Measurements from ENCODE around the gene APOH.

The APOH gene

GRCh38 chr17:66233023-66233753 is 4.0 kb upstream of the APOH start:
- no peak overlapping the region for H3K4me3 ChIP-seq (ENCODE audit: low read length)
- no peaks in the 10 kb centered on the region for H3K4me1 ChIP-seq (ENCODE audit: control insufficient read depth, insufficient read depth, low read length)
- no peaks in the 10 kb centered on the region for H3K9me3 ChIP-seq (replicated peaks; ENCODE audit: low read length)
- H3K4me2 ChIP-seq (ENCODE audit: low read length), result no peak overlapping the region
- no peaks in the 10 kb centered on the region for H3K27me3 ChIP-seq (ENCODE audit: control insufficient read depth, insufficient read depth, low read length)
- H3K36me3 ChIP-seq (ENCODE audit: insufficient read depth, low read length), result no peaks in the 10 kb centered on the region
- H3K9ac ChIP-seq (ENCODE audit: low read depth, low read length), result no peak overlapping the region

DNA sequence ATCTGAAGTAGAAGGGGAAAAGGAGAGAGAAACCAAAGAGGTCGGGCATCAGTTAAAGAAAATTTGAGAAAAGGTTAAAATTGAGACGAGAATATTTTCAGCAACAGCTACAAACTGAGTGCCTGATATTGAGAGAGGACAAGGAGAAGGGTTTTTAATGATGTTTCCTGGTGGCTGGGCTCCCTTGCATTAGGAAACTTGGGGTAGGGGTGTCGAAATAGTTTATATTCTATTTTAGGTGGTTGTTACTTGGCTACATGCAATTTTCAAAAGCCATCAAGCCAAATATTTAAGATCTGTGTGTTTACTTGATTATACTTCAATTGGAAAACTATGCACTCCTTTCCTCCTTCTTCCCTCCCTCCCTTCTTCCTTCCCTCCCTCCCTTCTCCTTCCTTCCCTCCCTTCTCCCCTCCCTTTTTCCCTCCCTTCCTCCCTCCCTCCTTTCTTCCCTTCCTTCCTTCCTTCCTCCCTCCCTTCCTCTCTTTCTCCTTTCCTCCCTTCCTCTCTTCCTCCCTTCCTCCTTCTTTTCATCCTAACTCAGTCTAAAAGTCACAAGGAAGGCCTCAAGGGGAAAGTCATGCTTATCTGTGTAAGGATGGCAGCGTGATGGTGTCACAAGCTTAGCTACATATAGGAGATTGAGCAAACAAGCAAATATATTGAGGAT is 1.8 kb upstream of the APOH start:
- Histone ChIP-seq H3K9me3 (replicated peaks; ENCODE audit: low read length) (no peaks in the 10 kb centered on the region), H3K36me3 (ENCODE audit: insufficient read depth, low read length) (no peaks in the 10 kb centered on the region), H3K27me3 (ENCODE audit: control insufficient read depth, insufficient read depth, low read length) (no peaks in the 10 kb centered on the region), H3K4me1 (ENCODE audit: control insufficient read depth, insufficient read depth, low read length) (no peaks in the 10 kb centered on the region), H3K4me2 (ENCODE audit: low read length) (no peak overlapping the region), H3K9ac (ENCODE audit: low read depth, low read length) (no peak overlapping the region), H3K4me3 (ENCODE audit: low read length) (no peak overlapping the region)

GRCh38 chr17:66229783-66230538 is 746 bp upstream of the APOH start:
- Histone ChIP-seq H3K4me3 (ENCODE audit: low read length) (no peak overlapping the region), H3K4me2 (ENCODE audit: low read length) (no peak overlapping the region), H3K9ac (ENCODE audit: low read depth, low read length) (no peak overlapping the region), H3K4me1 (ENCODE audit: control insufficient read depth, insufficient read depth, low read length) (no peaks in the 10 kb centered on the region), H3K36me3 (ENCODE audit: insufficient read depth, low read length) (no peaks in the 10 kb centered on the region), H3K9me3 (replicated peaks; ENCODE audit: low read length) (no peaks in the 10 kb centered on the region), H3K27me3 (ENCODE audit: control insufficient read depth, insufficient read depth, low read length) (no peaks in the 10 kb centered on the region)

DNA sequence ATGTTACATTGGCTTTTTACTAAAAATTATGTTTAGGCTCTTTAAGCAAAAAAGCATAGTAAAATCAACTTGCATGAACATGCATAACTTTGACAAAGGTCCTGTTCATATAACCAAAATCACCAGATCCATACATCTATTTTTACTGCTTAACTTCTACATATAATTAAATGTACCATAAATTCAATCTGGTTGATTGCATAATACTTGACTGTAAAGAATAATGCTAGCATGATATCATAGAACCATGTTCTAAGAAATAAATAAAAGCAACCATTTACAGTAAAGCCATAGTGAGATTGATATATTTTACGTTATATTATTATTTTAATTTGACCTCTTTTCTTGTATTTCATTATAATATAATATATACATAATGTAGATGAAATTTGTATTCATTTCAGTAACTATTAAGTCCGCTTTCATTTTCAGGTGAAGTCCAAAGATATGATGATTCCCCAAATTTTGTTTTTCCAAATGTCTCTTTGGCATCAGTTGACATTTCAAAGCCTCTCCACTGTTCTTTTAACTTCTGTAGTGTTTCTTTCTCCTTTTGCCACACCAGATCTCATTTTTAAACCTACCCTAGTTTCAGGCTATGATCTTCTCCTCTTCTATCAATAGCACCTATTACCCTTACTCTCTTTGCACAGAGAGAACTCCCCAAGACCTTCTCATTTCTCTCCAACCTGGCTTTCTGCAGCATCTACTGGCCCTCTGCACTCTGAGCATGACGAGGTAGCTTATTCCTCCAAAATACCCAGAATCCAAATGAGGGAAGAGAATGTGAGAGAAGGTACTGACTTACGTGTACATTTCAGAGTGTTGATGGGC is 1.8 kb downstream of the APOH start:
- H3K4me2 ChIP-seq (ENCODE audit: low read length), result no peak overlapping the region
- no peaks in the 10 kb centered on the region for H3K9me3 ChIP-seq (replicated peaks; ENCODE audit: low read length)
- no peaks in the 10 kb centered on the region for H3K36me3 ChIP-seq (ENCODE audit: insufficient read depth, low read length)
- no peaks in the 10 kb centered on the region for H3K4me1 ChIP-seq (ENCODE audit: control insufficient read depth, insufficient read depth, low read length)
- no peaks in the 10 kb centered on the region for H3K27me3 ChIP-seq (ENCODE audit: control insufficient read depth, insufficient read depth, low read length)
- no peak overlapping the region for H3K4me3 ChIP-seq (ENCODE audit: low read length)
- no peak overlapping the region for H3K9ac ChIP-seq (ENCODE audit: low read depth, low read length)

- Histone ChIP-seq H3K36me3 (ENCODE audit: insufficient read depth, low read length) (no peaks in the 10 kb centered on the region), H3K9me3 (replicated peaks; ENCODE audit: low read length) (no peaks in the 10 kb centered on the region), H3K27me3 (ENCODE audit: control insufficient read depth, insufficient read depth, low read length) (peaks cover 22% of the 10 kb centered on the region), H3K9ac (ENCODE audit: low read depth, low read length) (no peak overlapping the region), H3K4me1 (ENCODE audit: control insufficient read depth, insufficient read depth, low read length) (no peaks in the 10 kb centered on the region), H3K4me3 (ENCODE audit: low read length) (no peak overlapping the region), H3K4me2 (ENCODE audit: low read length) (no peak overlapping the region)
Measured at GRCh38 chr17:66222798-66223350, 6.3 kb downstream of the APOH start.

GRCh38 chr17:66221755-66222530 is 7.3 kb downstream of the APOH start:
- H3K9me3 ChIP-seq (replicated peaks; ENCODE audit: low read length), result no peaks in the 10 kb centered on the region
- H3K9ac ChIP-seq (ENCODE audit: low read depth, low read length), result no peak overlapping the region
- H3K4me2 ChIP-seq (ENCODE audit: low read length), result no peak overlapping the region
- no peaks in the 10 kb centered on the region for H3K36me3 ChIP-seq (ENCODE audit: insufficient read depth, low read length)
- H3K27me3 ChIP-seq (ENCODE audit: control insufficient read depth, insufficient read depth, low read length), result peaks cover 25% of the 10 kb centered on the region
- H3K4me3 ChIP-seq (ENCODE audit: low read length), result no peak overlapping the region
- no peaks in the 10 kb centered on the region for H3K4me1 ChIP-seq (ENCODE audit: control insufficient read depth, insufficient read depth, low read length)

GRCh38 chr17:66221343-66221742 is 7.9 kb downstream of the APOH start:
- no peak overlapping the region for H3K4me2 ChIP-seq (ENCODE audit: low read length)
- no peak overlapping the region for H3K9ac ChIP-seq (ENCODE audit: low read depth, low read length)
- peaks cover 30% of the 10 kb centered on the region for H3K27me3 ChIP-seq (ENCODE audit: control insufficient read depth, insufficient read depth, low read length)

DNA sequence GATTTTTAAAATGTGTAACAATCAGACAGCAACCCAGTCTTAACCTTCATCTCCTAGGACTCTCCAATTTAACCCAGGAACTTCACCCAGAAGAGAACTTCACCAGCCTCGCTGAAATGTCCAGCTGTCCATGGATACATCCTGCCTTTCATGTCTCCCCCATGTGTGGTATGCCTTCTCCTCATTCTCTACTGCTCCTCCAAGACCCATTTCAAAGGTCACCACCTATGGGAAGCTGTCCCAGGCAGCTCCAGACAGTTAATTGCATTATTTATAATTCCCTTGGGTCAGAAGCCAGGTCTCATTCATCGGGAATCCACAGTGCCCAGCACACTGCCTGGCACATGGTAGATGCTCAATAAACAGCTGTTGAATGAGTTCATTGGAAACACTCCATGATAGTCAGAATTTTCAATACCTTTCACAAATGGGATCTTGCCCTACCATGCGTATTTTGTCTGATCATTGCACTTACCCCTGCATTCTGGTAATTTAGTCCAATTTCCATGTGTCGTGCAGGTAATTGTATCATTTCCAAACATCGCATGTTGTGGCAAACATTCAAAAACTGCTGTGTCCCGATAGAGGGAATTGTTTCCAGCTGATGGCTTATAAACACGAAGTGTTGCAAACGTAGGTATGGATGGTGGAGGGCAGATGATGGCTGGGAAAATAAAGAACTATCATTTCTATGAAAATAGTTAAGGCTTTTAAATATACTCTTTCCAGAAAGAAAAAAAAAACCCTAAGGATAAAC is 9.0 kb downstream of the APOH start:
- H3K27me3 ChIP-seq (ENCODE audit: control insufficient read depth, insufficient read depth, low read length), result peaks cover 37% of the 10 kb centered on the region
- H3K9ac ChIP-seq (ENCODE audit: low read depth, low read length), result no peak overlapping the region
- no peaks in the 10 kb centered on the region for H3K9me3 ChIP-seq (replicated peaks; ENCODE audit: low read length)
- H3K4me3 ChIP-seq (ENCODE audit: low read length), result no peak overlapping the region
- no peak overlapping the region for H3K4me2 ChIP-seq (ENCODE audit: low read length)
- no peaks in the 10 kb centered on the region for H3K36me3 ChIP-seq (ENCODE audit: insufficient read depth, low read length)
- H3K4me1 ChIP-seq (ENCODE audit: control insufficient read depth, insufficient read depth, low read length), result no peaks in the 10 kb centered on the region

More at GRCh38 chr17:66221343-66221742, 7.9 kb downstream of the APOH start:
- Histone ChIP-seq H3K36me3 (ENCODE audit: insufficient read depth, low read length) (no peaks in the 10 kb centered on the region), H3K4me3 (ENCODE audit: low read length) (no peak overlapping the region), H3K4me1 (ENCODE audit: control insufficient read depth, insufficient read depth, low read length) (no peaks in the 10 kb centered on the region), H3K9me3 (replicated peaks; ENCODE audit: low read length) (no peaks in the 10 kb centered on the region)

GRCh38 chr17:66215529-66215911 is 13.7 kb downstream of the APOH start:
- H3K9me3 ChIP-seq (replicated peaks; ENCODE audit: low read length), result no peaks in the 10 kb centered on the region

More at GRCh38 chr17:66215529-66215911, 13.7 kb downstream of the APOH start:
- no peaks in the 10 kb centered on the region for H3K36me3 ChIP-seq (ENCODE audit: insufficient read depth, low read length)
- H3K27me3 ChIP-seq (ENCODE audit: control insufficient read depth, insufficient read depth, low read length), result peaks cover 38% of the 10 kb centered on the region
- H3K9ac ChIP-seq (ENCODE audit: low read depth, low read length), result no peak overlapping the region
- no peak overlapping the region for H3K4me3 ChIP-seq (ENCODE audit: low read length)
- no peak overlapping the region for H3K4me2 ChIP-seq (ENCODE audit: low read length)
- no peaks in the 10 kb centered on the region for H3K4me1 ChIP-seq (ENCODE audit: control insufficient read depth, insufficient read depth, low read length)
